K562 (cell line): ENCODE measurements around the gene PHF19. TPM values are rescaled to one million over a fixed set of nuclear protein-coding genes. Genes with fewer than 3 reads are reported as not detected.

Experiments used
- ARNT ChIP-seq, 2 experiments: fragments of 450-650 bp; IDR thresholded peaks; 2 replicates each; pipeline ENCODE4 v1.6.1; 2016; ENCODE audit warnings: mild to moderate bottlenecking in 1 of 2
- RCOR1 ChIP-seq, 2 experiments: IDR thresholded peaks; 2 replicates each; pipeline ENCODE4 v1.6.1; 2012; ENCODE audit warnings: low read depth in 2 of 2, low read length in 2 of 2, borderline replicate concordance in 1 of 2, improper control_type of control experiment in 1 of 2
- SETDB1 ChIP-seq: IDR thresholded peaks from one replicate; pipeline ENCODE4 v1.6.1; 2012; ENCODE audit warnings: low read length, control low read depth, inconsistent platforms
- polyA plus RNA-seq, 8 experiments: library from polyadenylated mRNA; depleted of rRNA in 4 of 8; stranded (reverse) in 5 of 8; unstranded in 3 of 8; fragments of >200 nt; fragmentation: Nextera tagmentation in 2 of 8; fragmentation: Illumina TruSeq in 1 of 8; extraction: Ambion mirVana in 2 of 8; extraction: Trizol in 1 of 8; gene quantifications; 2 replicates each; pipeline versions ENCODE4 v1.2.1 to v1.2.3, GENCODE V29; 2011 to 2014; ENCODE audit warnings: inconsistent platforms in 1 of 8, missing spikeins in 1 of 8
- total RNA-seq, 7 experiments: library from RNA; depleted of rRNA in 6 of 7; stranded (reverse); fragments of >200 nt in 6 of 7; fragmentation: Illumina TruSeq in 2 of 7; extraction: Trizol in 2 of 7; gene quantifications; 2 replicates each; pipeline versions ENCODE4 v1.2.1 to v1.2.3, GENCODE V29; 2011 to 2021; ENCODE audit warnings: low replicate concordance in 1 of 7
- TF ChIP-seq, protein P1 (sequence below): sonication (generic); formaldehyde crosslinking; IDR thresholded peaks from 2 replicates; pipeline ENCODE4 v1.8.1; 2023; ENCODE audit warnings: mild to moderate bottlenecking, missing genetic modification reagents
- TF ChIP-seq, protein P2 (sequence below): fragments of 450-650 bp; formaldehyde crosslinking; IDR thresholded peaks from 2 replicates; pipeline ENCODE4 v1.4.0; 2020; ENCODE audit warnings: mild to moderate bottlenecking, mixed read lengths

PHF19 gene
- total and polyA plus RNA-seq, 9 of the 15 experiments (the other 6 are each of a cell fraction or from before 2014, with no cell fraction given), result 95.8 to 403 (median 255) TPM

DNA sequence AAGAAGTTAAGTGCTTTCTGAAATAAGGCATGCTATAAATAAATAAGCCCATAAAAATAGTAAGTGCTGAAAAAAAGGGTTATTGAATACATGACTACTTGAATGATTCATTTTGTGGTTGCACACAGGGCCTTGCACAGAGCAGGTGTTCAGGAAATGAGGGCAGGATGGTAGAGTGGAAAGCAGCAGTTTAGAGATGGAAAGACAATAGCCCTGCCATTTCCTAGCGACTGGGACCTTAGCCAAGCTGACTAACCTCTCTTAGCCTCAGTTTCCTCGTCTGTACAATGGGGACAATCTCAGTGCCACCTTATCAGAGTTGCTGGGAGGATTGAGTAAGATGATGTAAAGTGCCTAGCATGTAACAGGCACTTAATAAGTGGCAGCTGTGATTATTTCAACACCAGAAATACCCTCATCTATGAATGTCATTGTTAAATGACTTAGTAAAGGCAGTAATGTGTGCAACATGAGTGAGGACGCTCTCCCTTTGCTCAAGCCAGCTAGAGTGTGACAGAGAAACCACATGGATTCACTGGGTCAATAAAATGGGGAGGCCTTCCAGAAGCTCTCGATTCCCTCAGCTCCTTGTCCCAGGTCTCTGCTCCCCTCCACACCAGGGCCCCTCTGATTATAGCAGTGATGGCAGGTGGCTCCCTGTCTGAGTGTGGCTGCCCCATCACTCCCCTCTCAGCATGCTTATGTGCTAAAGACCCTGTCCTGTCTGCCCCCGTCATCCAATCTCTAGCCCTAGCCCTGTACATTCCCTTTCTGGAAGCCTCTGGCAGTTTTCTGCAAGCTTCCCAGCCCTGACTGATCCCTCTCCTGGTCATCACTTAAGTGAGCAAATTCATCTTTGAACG lies 16.0 kb upstream of the PHF19 start (continued):
- TF ChIP-seq, protein P1, sequence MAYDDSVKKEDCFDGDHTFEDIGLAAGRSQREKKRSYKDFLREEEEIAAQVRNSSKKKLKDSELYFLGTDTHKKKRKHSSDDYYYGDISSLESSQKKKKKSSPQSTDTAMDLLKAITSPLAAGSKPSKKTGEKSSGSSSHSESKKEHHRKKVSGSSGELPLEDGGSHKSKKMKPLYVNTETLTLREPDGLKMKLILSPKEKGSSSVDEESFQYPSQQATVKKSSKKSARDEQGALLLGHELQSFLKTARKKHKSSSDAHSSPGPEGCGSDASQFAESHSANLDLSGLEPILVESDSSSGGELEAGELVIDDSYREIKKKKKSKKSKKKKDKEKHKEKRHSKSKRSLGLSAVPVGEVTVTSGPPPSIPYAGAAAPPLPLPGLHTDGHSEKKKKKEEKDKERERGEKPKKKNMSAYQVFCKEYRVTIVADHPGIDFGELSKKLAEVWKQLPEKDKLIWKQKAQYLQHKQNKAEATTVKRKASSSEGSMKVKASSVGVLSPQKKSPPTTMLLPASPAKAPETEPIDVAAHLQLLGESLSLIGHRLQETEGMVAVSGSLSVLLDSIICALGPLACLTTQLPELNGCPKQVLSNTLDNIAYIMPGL (CRISPR knock-in tag), result peak; percentile 78; the same call in 1 of the 2 replicates
- TF ChIP-seq SETDB1, result no peak
- TF ChIP-seq ARNT (IDR thresholded peaks at IDR 0.05), result no peak
- peak; percentile 58 to 86; a peak in 3 of 4 replicates for TF ChIP-seq RCOR1 (IDR thresholded peaks at IDR 0.05; ENCODE audit: borderline replicate concordance in 1 of 2, low read depth in 2 of 2, low read length in 2 of 2)
- TF ChIP-seq, protein P2, sequence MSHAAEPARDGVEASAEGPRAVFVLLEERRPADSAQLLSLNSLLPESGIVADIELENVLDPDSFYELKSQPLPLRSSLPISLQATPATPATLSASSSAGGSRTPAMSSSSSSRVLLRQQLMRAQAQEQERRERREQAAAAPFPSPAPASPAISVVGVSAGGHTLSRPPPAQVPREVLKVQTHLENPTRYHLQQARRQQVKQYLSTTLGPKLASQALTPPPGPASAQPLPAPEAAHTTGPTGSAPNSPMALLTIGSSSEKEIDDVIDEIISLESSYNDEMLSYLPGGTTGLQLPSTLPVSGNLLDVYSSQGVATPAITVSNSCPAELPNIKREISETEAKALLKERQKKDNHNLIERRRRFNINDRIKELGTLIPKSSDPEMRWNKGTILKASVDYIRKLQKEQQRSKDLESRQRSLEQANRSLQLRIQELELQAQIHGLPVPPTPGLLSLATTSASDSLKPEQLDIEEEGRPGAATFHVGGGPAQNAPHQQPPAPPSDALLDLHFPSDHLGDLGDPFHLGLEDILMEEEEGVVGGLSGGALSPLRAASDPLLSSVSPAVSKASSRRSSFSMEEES (CRISPR knock-in tag), result no peak
